SJSA1 (cell line): Measurements from ENCODE around the gene KNSTRN. TPM values are rescaled to one million over a fixed set of nuclear protein-coding genes. Genes with fewer than 3 reads are reported as not detected.

Experiments
- DNase-seq, 2 experiments: peaks; one replicate each; pipeline ENCODE4 v3.0.0-alpha.2; 2015 to 2020; ENCODE audit warnings: low spot score in 2 of 2, low read depth in 1 of 2
- H3K27ac ChIP-seq: fragments of 250-450 bp; sonication (Bioruptor Pico); 2 replicates; pipeline ENCODE4 v1.5.1; 2020; ENCODE audit warnings: mild to moderate bottlenecking, moderate library complexity
- H3K27me3 ChIP-seq: fragments of 250-450 bp; sonication (Bioruptor Pico); replicated peaks from 2 replicates; pipeline ENCODE4 v1.5.1; 2020; ENCODE audit warnings: mild to moderate bottlenecking, moderate library complexity
- H3K36me3 ChIP-seq: fragments of 250-450 bp; sonication (Bioruptor Pico); 2 replicates; pipeline ENCODE4 v1.5.1; 2020; ENCODE audit warnings: mild to moderate bottlenecking
- H3K4me1 ChIP-seq: fragments of 250-450 bp; sonication (Bioruptor Pico); replicated peaks from 2 replicates; pipeline ENCODE4 v1.6.1; 2021; ENCODE audit warnings: mild to moderate bottlenecking
- H3K4me3 ChIP-seq: fragments of 250-450 bp; sonication (Bioruptor Pico); 2 replicates; pipeline ENCODE4 v1.5.1; 2020; ENCODE audit warnings: mild to moderate bottlenecking
- H3K9me3 ChIP-seq: fragments of 250-450 bp; sonication (Bioruptor Pico); replicated peaks from 2 replicates; pipeline ENCODE4 v1.5.1; 2020; ENCODE audit warnings: mild to moderate bottlenecking
- total RNA-seq: library from RNA; depleted of rRNA; stranded (reverse); fragments of >200 nt; shearing (Covaris generic); gene quantifications from 2 replicates; pipeline ENCODE4 v1.2.3, GENCODE V29; 2014; rRNA removed

Gene KNSTRN
- total RNA-seq, 1 experiment from 2014 or later = 96.6 TPM

DNA sequence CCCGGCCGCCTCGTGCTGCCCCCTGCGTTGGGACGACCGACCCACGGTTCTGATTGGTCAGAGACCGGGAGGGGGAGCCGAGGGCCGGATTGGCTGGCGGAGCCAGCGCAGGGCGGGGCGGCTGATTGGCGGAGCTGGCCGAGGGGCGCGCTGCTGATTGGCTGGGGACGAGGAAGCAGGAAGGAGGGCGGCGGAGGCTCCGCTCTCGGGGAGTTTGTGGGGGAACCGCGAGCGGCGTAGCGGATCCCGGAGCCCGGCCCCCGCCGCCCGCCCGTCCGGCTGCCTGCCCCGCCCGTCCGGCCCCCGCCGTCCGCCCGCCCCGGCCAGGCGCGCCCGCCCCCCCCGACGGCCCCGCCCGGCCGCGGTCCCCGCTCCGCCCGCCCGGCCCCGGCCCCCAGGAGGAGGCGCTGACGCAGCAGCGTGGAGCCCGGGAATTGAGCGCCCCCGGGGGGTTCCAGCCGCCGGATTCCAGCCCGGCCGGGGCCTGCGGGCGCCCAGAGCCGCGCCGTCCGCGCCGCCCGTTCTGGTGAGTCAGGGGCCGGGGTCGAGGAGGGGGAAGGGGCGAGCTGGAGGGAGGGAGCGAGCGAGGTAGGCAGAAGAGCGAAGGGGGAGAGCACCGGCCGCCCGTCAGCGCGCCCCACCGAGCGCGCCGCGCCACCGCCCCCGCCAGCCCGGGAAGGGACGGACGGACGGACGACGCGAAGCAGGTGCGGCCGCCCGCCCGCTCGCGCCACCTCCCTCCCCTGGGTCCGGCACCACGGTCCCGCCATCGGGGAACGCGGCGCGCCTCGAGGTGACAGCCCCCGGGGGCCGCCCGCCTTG is 58.4 kb downstream of the KNSTRN start, which contains the start of gene BAHD1:
Gene BAHD1, plus strand, starts transcription at position 211 of the 822 bp plus-strand sequence. CDS start 17,512 bp downstream, outside the sequence.
- peak within 1 kb of the TSS; percentile 93 for H3K4me3 ChIP-seq
- peaks cover 4% of the 10 kb centered on the region for H3K36me3 ChIP-seq
- H3K27ac ChIP-seq = 0 out of 2 replicates have a peak within 1 kb of the TSS, but pooled peaks have one; percentile 50
- H3K9me3 ChIP-seq = 0 out of 2 replicates have a peak, but pooled peaks cover 2% of the 10 kb centered on the region
- peaks cover 43% of the 10 kb centered on the region for H3K4me1 ChIP-seq
- peak; percentile 84 to 98 for DNase-seq
- peaks cover 33% of the 10 kb centered on the region for H3K27me3 ChIP-seq

DNA sequence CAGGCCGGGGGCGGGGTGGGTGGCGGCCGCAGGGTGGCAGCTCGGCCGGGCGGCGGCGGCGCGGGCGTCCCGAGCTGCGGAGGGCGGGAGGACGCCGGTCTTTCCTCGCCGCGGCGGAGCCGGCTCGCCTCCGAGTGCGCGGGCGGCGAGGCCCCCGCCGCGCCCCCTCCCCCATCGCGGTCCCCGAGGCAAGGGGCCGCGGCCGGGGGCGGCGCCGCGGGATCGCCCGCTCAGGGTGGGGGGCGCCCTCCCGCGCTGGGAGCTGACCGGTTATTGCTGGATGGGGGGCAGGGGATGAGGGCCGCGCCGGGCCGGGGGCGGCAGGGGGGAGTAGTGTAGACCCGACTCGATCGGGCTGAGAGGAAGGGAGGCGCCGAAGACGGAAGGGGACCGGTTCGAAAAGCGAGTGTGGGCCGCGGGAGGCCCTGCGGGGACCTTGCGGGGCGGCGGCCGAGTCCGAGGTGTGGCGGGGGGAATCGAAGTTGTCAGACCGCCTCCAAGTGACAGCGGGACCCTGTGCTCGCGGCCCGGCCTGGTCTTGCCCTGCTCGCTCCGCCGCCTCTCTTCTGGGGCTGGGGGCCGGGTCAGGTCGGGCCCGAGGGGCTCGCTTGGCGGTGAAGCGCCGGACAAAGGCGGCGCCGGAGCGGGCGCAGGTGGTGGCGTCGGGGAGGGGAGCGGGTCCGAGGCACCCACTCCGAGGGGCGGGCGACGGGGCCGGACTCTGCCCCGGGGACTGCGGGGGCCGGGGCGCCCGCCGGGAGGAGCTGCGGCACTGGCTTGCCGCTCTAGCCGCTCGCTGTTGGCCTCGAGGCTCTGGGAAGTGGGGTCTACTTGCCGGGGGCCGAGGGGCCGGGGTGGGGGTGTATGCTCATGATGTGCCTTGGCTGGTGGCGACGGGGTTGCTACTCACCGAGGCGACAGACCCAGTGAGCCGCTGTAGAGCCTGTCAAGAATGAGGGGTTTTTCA is 59.3 kb downstream of the KNSTRN start:
- Histone ChIP-seq H3K36me3 (peaks cover 4% of the 10 kb centered on the region; the same call in 1 of the 2 replicates), H3K9me3 (0 out of 2 replicates have a peak, but pooled peaks cover 2% of the 10 kb centered on the region), H3K27ac (no peak overlapping the region), H3K27me3 (peaks cover 24% of the 10 kb centered on the region), H3K4me1 (peaks cover 38% of the 10 kb centered on the region), H3K4me3 (peak overlapping the region; percentile 93)
- DNase-seq = no peak

DNA sequence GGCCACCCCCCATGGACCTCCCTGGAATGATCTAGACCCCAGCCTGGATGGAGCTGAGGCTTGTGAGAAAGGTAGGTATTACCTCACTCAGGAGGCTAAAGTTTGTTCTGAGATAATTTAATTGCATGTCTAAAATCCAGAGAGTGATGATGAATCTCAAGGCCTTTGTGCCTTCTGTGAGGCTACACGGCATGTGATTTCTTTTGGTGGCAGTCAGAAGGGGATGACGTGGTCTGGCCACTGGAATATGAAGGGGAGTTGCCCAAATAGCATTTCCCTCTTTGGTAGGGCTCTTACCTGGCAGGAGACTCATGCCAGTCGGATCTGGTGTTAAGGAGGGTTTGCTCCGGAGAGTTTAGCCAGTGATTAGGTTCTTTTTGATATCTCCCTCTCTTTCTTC is 60.7 kb downstream of the KNSTRN start:
- Histone ChIP-seq H3K36me3 (peaks cover 4% of the 10 kb centered on the region; the same call in 1 of the 2 replicates), H3K4me1 (peaks cover 38% of the 10 kb centered on the region), H3K27ac (no peak overlapping the region), H3K4me3 (no peak overlapping the region), H3K27me3 (peaks cover 15% of the 10 kb centered on the region; the same call in 1 of the 2 replicates), H3K9me3 (0 out of 2 replicates have a peak, but pooled peaks cover 2% of the 10 kb centered on the region)
- DNase-seq = no peak

DNA sequence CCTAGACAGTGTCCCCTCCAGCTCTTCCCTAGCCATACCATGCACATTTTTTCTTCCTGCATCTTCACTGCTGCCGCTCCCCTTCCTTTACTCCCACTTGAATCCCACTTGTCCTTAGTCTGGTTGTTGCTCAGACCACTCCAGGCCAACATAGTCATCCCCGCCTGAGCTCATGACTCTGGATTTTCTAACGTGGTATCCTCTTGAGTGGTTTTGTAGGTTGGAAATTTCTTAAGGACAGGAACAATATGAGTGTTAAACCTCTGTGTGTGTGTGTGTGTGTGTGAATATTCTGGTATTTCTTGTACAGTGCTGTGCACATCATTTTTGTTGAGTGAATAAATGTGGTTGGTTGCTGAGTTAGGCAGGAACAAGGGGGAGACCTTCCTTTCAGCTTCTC is 61.3 kb downstream of the KNSTRN start:
- Histone ChIP-seq H3K27ac (no peak overlapping the region), H3K4me1 (peaks cover 38% of the 10 kb centered on the region), H3K36me3 (peaks cover 4% of the 10 kb centered on the region; the same call in 1 of the 2 replicates), H3K4me3 (no peak overlapping the region), H3K27me3 (peaks cover 12% of the 10 kb centered on the region; the same call in 1 of the 2 replicates), H3K9me3 (0 out of 2 replicates have a peak, but pooled peaks cover 2% of the 10 kb centered on the region)
- DNase-seq = no peak

Other genes starting within 250 kb of the KNSTRN start
- 74.1 and 91.0 TPM in 2 replicates for gene BUB1B, start 221.7 kb upstream of the KNSTRN start, total RNA-seq
- 0.05 and 0.09 TPM in 2 replicates for gene PAK6, start 143.7 kb upstream of the KNSTRN start, total RNA-seq
- 11.4 and 13.6 TPM in 2 replicates for gene ANKRD63, start 99.7 kb upstream of the KNSTRN start, total RNA-seq
- 34.8 and 61.9 TPM in 2 replicates for gene PLCB2, start 74.8 kb upstream of the KNSTRN start, total RNA-seq
- 89.8 and 101 TPM in 2 replicates for gene INAFM2, start 59.0 kb upstream of the KNSTRN start, total RNA-seq
- gene CCDC9B, start 41.8 kb upstream of the KNSTRN start, total RNA-seq = 29.5 and 39.0 TPM in 2 replicates
- not detected in 2 replicates for gene PHGR1, start 31.7 kb upstream of the KNSTRN start, total RNA-seq
- gene DISP2, start 24.5 kb upstream of the KNSTRN start, total RNA-seq = 0.21 and 0.28 TPM in 2 replicates
- gene IVD, start 23.1 kb downstream of the KNSTRN start, total RNA-seq = 22.3 and 25.3 TPM in 2 replicates
- gene BAHD1, start 58.2 kb downstream of the KNSTRN start, total RNA-seq = 8.4 and 11.4 TPM in 2 replicates
- gene CHST14, start 88.3 kb downstream of the KNSTRN start, total RNA-seq = 28.7 and 30.2 TPM in 2 replicates
- 20.2 and 24.4 TPM in 2 replicates for gene CCDC32, start 182.3 kb downstream of the KNSTRN start, total RNA-seq
- gene RPUSD2, start 186.6 kb downstream of the KNSTRN start, total RNA-seq = 16.4 and 25.9 TPM in 2 replicates
- 83.2 and 88.4 TPM in 2 replicates for gene KNL1, start 211.5 kb downstream of the KNSTRN start, total RNA-seq